Activated CD4-positive, alpha-beta T cell treated with anti-CD3 and anti-CD28 coated beads, Interleukin-2, Interleukin-4, amounts not matched to agents 100 ng/mL and 50 ng/mL, durations not matched to agents 16 hours and 8 hours (primary cell): ENCODE data around the gene LDLRAD1.
"Not testable (repeated sequence)": the region's sequence is repeated elsewhere in the genome, so short reads cannot be mapped to it uniquely, and the experiment has no call there.

Source experiments
- DNase-seq: peaks from one replicate; pipeline ENCODE4 v3.0.0-alpha.2; 2020; ENCODE audit warnings: low spot score

Gene LDLRAD1

GRCh38 chr1:54017979-54018378 lies at the start of gene LDLRAD1:
Gene LDLRAD1 (minus strand): TSS chr1:54018186. CDS start chr1:54018112, 74 bp downstream.
- DNase-seq: no peak

GRCh38 chr1:54064299-54064698 lies 46.3 kb upstream of the LDLRAD1 start:
- DNase-seq: no peak

GRCh38 chr1:54054438-54054749 lies 36.4 kb upstream of the LDLRAD1 start:
- DNase-seq: peak; percentile 5

- peak; percentile 1 for DNase-seq
Measured at GRCh38 chr1:54053745-54054437, 35.9 kb upstream of the LDLRAD1 start.

- DNase-seq: peak; percentile 99
Measured at GRCh38 chr1:54052934-54053744, 35.2 kb upstream of the LDLRAD1 start, which contains the start of the genes TCEANC2 and TMEM59. Gene TCEANC2 (plus strand): TSS chr1:54053608. CDS start chr1:54054423, 815 bp downstream. Gene TMEM59 (minus strand): TSS chr1:54053204. CDS start chr1:54053188, 16 bp downstream.

GRCh38 chr1:54052431-54052933 lies 34.5 kb upstream of the LDLRAD1 start:
- peak; percentile 53 for DNase-seq

GRCh38 chr1:54051933-54052430 lies 34.0 kb upstream of the LDLRAD1 start:
- DNase-seq: peak; percentile 1

GRCh38 chr1:54050435-54050834 lies 32.4 kb upstream of the LDLRAD1 start:
- DNase-seq: not testable (repeated sequence)

GRCh38 chr1:54047384-54048305 lies 29.7 kb upstream of the LDLRAD1 start:
- DNase-seq: no peak

- DNase-seq: no peak
Measured at GRCh38 chr1:54046671-54047383, 28.8 kb upstream of the LDLRAD1 start.

GRCh38 chr1:54045496-54045895 lies 27.5 kb upstream of the LDLRAD1 start:
- no peak for DNase-seq

GRCh38 chr1:54041806-54042205 lies 23.8 kb upstream of the LDLRAD1 start:
- DNase-seq: no peak

- DNase-seq: no peak
Measured at GRCh38 chr1:54037476-54037875, 19.5 kb upstream of the LDLRAD1 start.

GRCh38 chr1:54028306-54029251 lies 10.6 kb upstream of the LDLRAD1 start:
- DNase-seq: no peak

- DNase-seq: no peak
Measured at GRCh38 chr1:54027848-54028247, 9.9 kb upstream of the LDLRAD1 start.

- DNase-seq: not testable (repeated sequence)
Measured at GRCh38 chr1:54024811-54025210, 6.8 kb upstream of the LDLRAD1 start.

- no peak for DNase-seq
Measured at GRCh38 chr1:54024358-54024757, 6.4 kb upstream of the LDLRAD1 start.

GRCh38 chr1:54019562-54020176 lies 1.7 kb upstream of the LDLRAD1 start:
- DNase-seq: not testable (repeated sequence)

- no peak for DNase-seq
Measured at GRCh38 chr1:54018635-54019034, 649 bp upstream of the LDLRAD1 start.
